ENCODE data around the gene TAS2R20.

GRCh38 chr12:11026118-11026517, 28.0 kb upstream of the TAS2R20 start:
- TF ChIP-seq CTCF (IDR thresholded peaks at IDR 0.05): no peak
- TF ChIP-seq POLR2A (IDR thresholded peaks at IDR 0.05): no peak
- TF ChIP-seq EP300 (IDR thresholded peaks at IDR 0.05): no peak
